Liver (tissue), 3 donors: ENCODE results near the gene C1orf174.

Experiments
- ATF3 ChIP-seq: IDR thresholded peaks from 2 replicates; pipeline ENCODE4 v1.6.1; 2016; ENCODE audit warnings: antibody characterized with exemption
- CTCF ChIP-seq: fragments of 150-350 bp; IDR thresholded peaks from 2 replicates; pipeline ENCODE4 v1.5.1; 2017; ENCODE audit warnings: improper control_type of control experiment, low read depth, low read length; ENCODE audit not compliant: missing input control
- EGR1 ChIP-seq, 2 donors: IDR thresholded peaks; 2 replicates each; pipeline ENCODE4 v1.6.1; 2016 to 2018; ENCODE audit warnings: antibody characterized with exemption in 2 of 2, low read depth in 2 of 2
- GABPA ChIP-seq, 2 donors: IDR thresholded peaks in 1 of 2; conservative IDR thresholded peaks in 1 of 2; 2 replicates each; pipeline ENCODE4 v1.6.1; 2016; ENCODE audit warnings: antibody characterized with exemption in 2 of 2, mild to moderate bottlenecking in 1 of 2, moderate library complexity in 1 of 2
- JUND ChIP-seq, 2 donors: IDR thresholded peaks; 2 replicates each; pipeline ENCODE4 v1.6.1; 2016; ENCODE audit warnings: antibody characterized with exemption in 2 of 2
- MAX ChIP-seq: IDR thresholded peaks from 2 replicates; pipeline ENCODE4 v1.6.1; 2016; ENCODE audit warnings: antibody characterized with exemption
- NR2F2 ChIP-seq: IDR thresholded peaks from 2 replicates; pipeline ENCODE4 v1.6.1; 2016; ENCODE audit warnings: antibody characterized with exemption
- RAD21 ChIP-seq, 2 donors: IDR thresholded peaks; 2 replicates each; pipeline ENCODE4 v1.6.1; 2016; ENCODE audit warnings: antibody characterized with exemption in 2 of 2, mild to moderate bottlenecking in 2 of 2
- REST ChIP-seq: IDR thresholded peaks from 2 replicates; pipeline ENCODE4 v1.6.1; 2016; ENCODE audit warnings: antibody characterized with exemption, mild to moderate bottlenecking
- YY1 ChIP-seq: IDR thresholded peaks from 2 replicates; pipeline ENCODE4 v1.6.1; 2016; ENCODE audit warnings: antibody characterized with exemption, mild to moderate bottlenecking
- ZBTB33 ChIP-seq: IDR thresholded peaks from 2 replicates; pipeline ENCODE4 v1.6.1; 2016; ENCODE audit warnings: antibody characterized with exemption
- donor health status: healthy.
- donor health status: healthy.

GRCh38 chr1:3879787-3880428 lies 20.2 kb downstream of the C1orf174 start:
- TF ChIP-seq CTCF (no peak), NR2F2 (no peak), JUND (IDR thresholded peaks at IDR 0.05) (no peak), ZBTB33 (no peak), RAD21 (IDR thresholded peaks at IDR 0.05) (no peak), ATF3 (no peak), EGR1 (IDR thresholded peaks at IDR 0.05; ENCODE audit: low read depth in 2 of 2) (no peak), YY1 (no peak), GABPA (IDR thresholded peaks at IDR 0.05 in 1 of 2, conservative IDR thresholded peaks at IDR 0.05 in 1 of 2) (no peak), MAX (no peak), REST (no peak)
